H1 (cell line): ENCODE data around the gene FGF6. TPM values are rescaled to one million over a fixed set of nuclear protein-coding genes. Genes with fewer than 3 reads are reported as not detected.

Experiments used
- CTCF ChIA-PET: fragments of 300-600 bp; sonication (Branson Sonifier 250); formaldehyde crosslinking; loops from one replicate; lab custom pipeline; 2021; ENCODE audit not compliant: partially characterized antibody; lab: Charles Lee
- POLR2A ChIA-PET: fragments of 300-600 bp; sonication (Branson Sonifier 250); formaldehyde crosslinking; loops from one replicate; lab custom pipeline; 2021; ENCODE audit warnings: inconsistent platforms; ENCODE audit not compliant: partially characterized antibody; lab: Charles Lee
- DNase-seq, 2 experiments: peaks; one replicate each; pipeline versions ENCODE4 v3.0.0 to v3.0.0-alpha.2; 2010 to 2022; ENCODE audit warnings: low spot score in 2 of 2, low read depth in 1 of 2, mixed read lengths in 1 of 2
- FAIRE-seq: peaks from 2 replicates; lab custom pipeline; 2011; peaks lifted over from hg19 to GRCh38; lab: Jason Lieb, UNC
- H2AFZ ChIP-seq: 2 replicates; pipeline ENCODE4 v1.8.1; 2012; ENCODE audit warnings: low read length, inconsistent platforms
- H2AK5ac ChIP-seq: 2 replicates; pipeline ENCODE4 v1.6.1; 2013; ENCODE audit warnings: low read depth, low read length
- H2BK120ac ChIP-seq: replicated peaks from 2 replicates; pipeline ENCODE3; 2013; ENCODE audit warnings: low read depth, low read length, inconsistent platforms
- H2BK12ac ChIP-seq: 2 replicates; pipeline ENCODE4 v1.6.1; 2013; ENCODE audit warnings: low read depth, low read length
- H2BK15ac ChIP-seq: 2 replicates; pipeline ENCODE4 v1.6.1; 2013; ENCODE audit warnings: low read length
- H2BK20ac ChIP-seq: 2 replicates; pipeline ENCODE4 v1.6.1; 2013; ENCODE audit warnings: low read length
- H2BK5ac ChIP-seq: 2 replicates; pipeline ENCODE4 v1.6.1; 2013; ENCODE audit warnings: low read depth, low read length
- H3K14ac ChIP-seq: 2 replicates; pipeline ENCODE4 v1.6.1; 2013; ENCODE audit warnings: inconsistent platforms; ENCODE audit not compliant: insufficient read length
- H3K18ac ChIP-seq: 2 replicates; pipeline ENCODE4 v1.6.1; 2013; ENCODE audit warnings: low read length; ENCODE audit errors: extremely low read depth
- H3K23ac ChIP-seq: 2 replicates; pipeline ENCODE4 v1.6.1; 2013; ENCODE audit warnings: inconsistent platforms; ENCODE audit not compliant: insufficient read length
- H3K23me2 ChIP-seq: 2 replicates; pipeline ENCODE4 v1.6.1; 2013; ENCODE audit warnings: low read depth, low read length
- H3K27ac ChIP-seq: 2 replicates; pipeline ENCODE4 v1.6.1; 2011; ENCODE audit warnings: low read depth, low read length, inconsistent platforms
- H3K27me3 ChIP-seq, 4 experiments: replicated peaks in 1 of 4; 1 replicate in 1 of 4; 2 replicates in 3 of 4; pipeline versions ENCODE4 v1.6.1 to v1.8.1; 2011 to 2013; ENCODE audit warnings: low read length in 3 of 4, mild to moderate bottlenecking in 3 of 4, inconsistent platforms in 2 of 4, mixed read lengths in 2 of 4, moderate library complexity in 1 of 4; ENCODE audit not compliant: control insufficient read depth in 3 of 4, insufficient read depth in 3 of 4; ENCODE audit errors: extremely low read depth in 1 of 4
- H3K36me3 ChIP-seq, 4 experiments: 2 replicates each; pipeline versions ENCODE4 v1.6.1 to v1.8.1; 2011 to 2013; ENCODE audit warnings: mild to moderate bottlenecking in 4 of 4, low read length in 3 of 4, moderate library complexity in 2 of 4, control low read depth in 1 of 4, inconsistent platforms in 1 of 4; ENCODE audit not compliant: insufficient read depth in 4 of 4, control insufficient read depth in 2 of 4
- H3K4ac ChIP-seq: replicated peaks from 2 replicates; pipeline ENCODE3; 2013; ENCODE audit warnings: low read length, low read depth, mixed read lengths, inconsistent platforms; ENCODE audit not compliant: insufficient read length
- H3K4me1 ChIP-seq, 4 experiments: replicated peaks in 1 of 4; 1 replicate in 1 of 4; 2 replicates in 3 of 4; pipeline versions ENCODE4 v1.6.1 to v1.8.1; 2011 to 2013; ENCODE audit warnings: low read length in 3 of 4, inconsistent platforms in 2 of 4, mixed read lengths in 1 of 4; ENCODE audit not compliant: insufficient read depth in 4 of 4, control insufficient read depth in 3 of 4
- H3K4me2 ChIP-seq, 2 experiments: 2 replicates each; pipeline versions ENCODE4 v1.6.1 to v1.8.1; 2011 to 2013; ENCODE audit warnings: low read depth in 2 of 2, low read length in 2 of 2, control low read depth in 1 of 2, inconsistent platforms in 1 of 2, mild to moderate bottlenecking in 1 of 2; ENCODE audit not compliant: insufficient read depth in 1 of 2
- H3K4me3 ChIP-seq, 4 experiments: fragments of 200-600, 300-600 bp in 1 of 4; sonication (generic), shearing (Covaris generic), sonication (Bioruptor Twin) in 1 of 4; 2 replicates each; pipeline versions ENCODE4 v1.5.1 to v1.8.1; 2011 to 2016; ENCODE audit warnings: low read length in 4 of 4, low read depth in 3 of 4, control low read depth in 2 of 4, inconsistent platforms in 2 of 4, mild to moderate bottlenecking in 2 of 4, mixed read lengths in 1 of 4, moderate library complexity in 1 of 4; ENCODE audit not compliant: insufficient read depth in 2 of 4; ENCODE audit errors: extremely low read depth in 1 of 4
- H3K56ac ChIP-seq: replicated peaks from 2 replicates; pipeline ENCODE3; 2013; ENCODE audit warnings: low read depth, mild to moderate bottlenecking, mixed read lengths, low read length, inconsistent platforms; ENCODE audit not compliant: insufficient read length
- H3K79me1 ChIP-seq: 2 replicates; pipeline ENCODE4 v1.6.1; 2013; ENCODE audit warnings: low read depth, low read length, control low read depth
- H3K79me2 ChIP-seq, 2 experiments: 2 replicates each; pipeline versions ENCODE4 v1.6.1 to v1.8.1; 2012 to 2013; ENCODE audit warnings: low read length in 2 of 2, mild to moderate bottlenecking in 2 of 2, inconsistent platforms in 1 of 2; ENCODE audit not compliant: insufficient read depth in 2 of 2, control insufficient read depth in 1 of 2
- H3K9ac ChIP-seq, 4 experiments: replicated peaks in 1 of 4; 1 replicate in 1 of 4; 2 replicates in 3 of 4; pipeline versions ENCODE4 v1.6.1 to v1.8.1; 2011 to 2013; ENCODE audit warnings: low read depth in 3 of 4, low read length in 3 of 4, control low read depth in 2 of 4, mild to moderate bottlenecking in 2 of 4, moderate library complexity in 2 of 4, inconsistent platforms in 1 of 4; ENCODE audit errors: extremely low read depth in 1 of 4
- H3K9me3 ChIP-seq, 2 experiments: 2 replicates each; pipeline versions ENCODE4 v1.6.1 to v1.8.1; 2012 to 2013; ENCODE audit warnings: mild to moderate bottlenecking in 2 of 2, moderate library complexity in 2 of 2, control low read depth in 1 of 2, inconsistent platforms in 1 of 2, low read depth in 1 of 2, low read length in 1 of 2, mixed read lengths in 1 of 2; ENCODE audit not compliant: insufficient read depth in 2 of 2
- H4K20me1 ChIP-seq, 2 experiments: replicated peaks in 1 of 2; 2 replicates each; pipeline versions ENCODE3 to v1.8.1; 2011 to 2013; ENCODE audit warnings: inconsistent platforms in 2 of 2, low read length in 2 of 2, mild to moderate bottlenecking in 1 of 2; ENCODE audit not compliant: insufficient read depth in 2 of 2, control insufficient read depth in 1 of 2
- H4K5ac ChIP-seq: 2 replicates; pipeline ENCODE4 v1.6.1; 2013; ENCODE audit warnings: low read length, low read depth, mixed read lengths, inconsistent platforms; ENCODE audit not compliant: insufficient read length
- H4K8ac ChIP-seq: 2 replicates; pipeline ENCODE4 v1.8.0; 2013; ENCODE audit warnings: mild to moderate bottlenecking, moderate library complexity, low read length, inconsistent platforms; ENCODE audit not compliant: insufficient read depth; ENCODE audit errors: extremely low read depth
- H4K91ac ChIP-seq: replicated peaks from 2 replicates; pipeline ENCODE3; 2013; ENCODE audit warnings: low read length, mixed read lengths, inconsistent platforms; ENCODE audit not compliant: insufficient read length
- CBX5 ChIP-seq: fragments of 300-800, 300-1000 bp; sonication (generic); IDR thresholded peaks from 2 replicates; pipeline ENCODE4 v1.7.1; 2016; ENCODE audit warnings: antibody characterized with exemption, low read length, low read depth
- CHD2 ChIP-seq: IDR thresholded peaks from 2 replicates; pipeline ENCODE4 v1.6.1; 2012; ENCODE audit warnings: low read length, improper control_type of control experiment
- CREB1 ChIP-seq: IDR thresholded peaks from 2 replicates; pipeline ENCODE4 v1.6.1; 2012; ENCODE audit warnings: inconsistent platforms
- CTCF ChIP-seq, 3 experiments: IDR thresholded peaks; 1 replicate in 2 of 3; 2 replicates in 1 of 3; pipeline versions ENCODE4 v1.5.1 to v1.6.1; 2011; ENCODE audit warnings: low read length in 3 of 3, mild to moderate bottlenecking in 3 of 3, inconsistent platforms in 2 of 3, low read depth in 1 of 3, moderate library complexity in 1 of 3; ENCODE audit not compliant: insufficient read depth in 1 of 3; ENCODE audit errors: control extremely low read depth in 1 of 3
- EGR1 ChIP-seq: IDR thresholded peaks from 2 replicates; pipeline ENCODE4 v1.6.1; 2011; ENCODE audit warnings: low read depth, low read length, borderline replicate concordance
- HDAC6 ChIP-seq: IDR thresholded peaks from one replicate; pipeline ENCODE4 v1.7.1; 2012; ENCODE audit warnings: low read depth, mild to moderate bottlenecking, inconsistent platforms, low read length, moderate library complexity
- KDM1A ChIP-seq: fragments of 200-600, 300-600 bp; sonication (generic); IDR thresholded peaks from 2 replicates; pipeline ENCODE4 v1.7.1; 2016; ENCODE audit warnings: mild to moderate bottlenecking, low read length, borderline replicate concordance
- NANOG ChIP-seq: IDR thresholded peaks from 2 replicates; pipeline ENCODE4 v1.6.1; 2011; ENCODE audit warnings: low read length, low read depth, mild to moderate bottlenecking, inconsistent platforms; ENCODE audit not compliant: insufficient read depth, poor library complexity, severe bottlenecking
- POU5F1 ChIP-seq: IDR thresholded peaks from 2 replicates; pipeline ENCODE4 v1.6.1; 2011; ENCODE audit warnings: low read depth, mild to moderate bottlenecking, low read length, moderate library complexity
- RXRA ChIP-seq: IDR thresholded peaks from 2 replicates; pipeline ENCODE4 v1.6.1; 2011; ENCODE audit warnings: low read depth, mild to moderate bottlenecking, low read length, moderate library complexity; ENCODE audit not compliant: insufficient read depth
- SP4 ChIP-seq: IDR thresholded peaks from 2 replicates; pipeline ENCODE4 v1.6.1; 2012; ENCODE audit warnings: low read length, inconsistent platforms
- TBP ChIP-seq: IDR thresholded peaks from 2 replicates; pipeline ENCODE4 v1.6.1; 2011; ENCODE audit warnings: low read depth, low read length, improper control_type of control experiment
- YY1 ChIP-seq: IDR thresholded peaks from 2 replicates; pipeline ENCODE4 v1.6.1; 2011; ENCODE audit warnings: low read depth, mild to moderate bottlenecking, low read length
- WGBS, 2 experiments: shearing (Covaris generic) in 1 of 2; methylation state at CpG; one replicate each; pipeline versions ENCODE4 v1.1.6 to v1.1.7; 2013 to 2015; ENCODE audit warnings: low lambda C conversion rate in 2 of 2, mixed read lengths in 2 of 2, inconsistent platforms in 1 of 2, low coverage in 1 of 2, missing lambda C conversion rate in 1 of 2; ENCODE audit not compliant: insufficient replicate concordance in 2 of 2, insufficient coverage in 1 of 2, insufficient read length in 1 of 2; ENCODE audit errors: extremely low coverage in 1 of 2, missing lambda C conversion rate in 1 of 2; 5-methylcytosine and 5-hydroxymethylcytosine counted together
- polyA plus RNA-seq, 7 experiments: library from polyadenylated mRNA; depleted of rRNA in 3 of 7; stranded (reverse) in 5 of 7; unstranded in 2 of 7; fragments of >200 nt in 5 of 7; fragments of 200-250 nt in 2 of 7; gene quantifications; 1 replicate in 5 of 7; 2 replicates in 1 of 7; 4 replicates in 1 of 7; pipeline versions ENCODE4 v1.2.1 to v1.2.3, GENCODE V29; 2011 to 2013; ENCODE audit warnings: missing spikeins in 2 of 7, mixed read lengths in 2 of 7
- total RNA-seq: library from RNA; stranded (reverse); fragmentation: NEBNext Ultra II Directional; extraction: Animal tissue kit (Norgen Biotek cat#: 25700); gene quantifications from 2 replicates; pipeline ENCODE4 v1.2.1, GENCODE V29; 2021

Gene FGF6
- total and polyA plus RNA-seq, 2 of the 8 experiments (the other 6 are each of a cell fraction or from before 2014, with no cell fraction given) = not detected

GRCh38 chr12:4417936-4418335 lies 27.7 kb downstream of the FGF6 start:
- CTCF ChIA-PET = interaction anchor here (0.6 to 1.9 kb wide), 6 partner anchors 14 to 534 kb away, joined by 3 to 8 read pairs (median 4); a partner anchor contains a TSS
- WGBS, 2 experiments = 86 to 100% methylated on average over 1 to 5 of the region's 5 CpGs
- peaks cover 0 to 6% (median 2%) of the 10 kb centered on the region in 4 experiments; a peak in 3 of 7 replicates for H3K4me1 ChIP-seq
- TF ChIP-seq TBP = no peak
- TF ChIP-seq RXRA = no peak
- no peak for TF ChIP-seq CBX5
- TF ChIP-seq EGR1 = no peak
- no peak for TF ChIP-seq NANOG
- TF ChIP-seq CREB1 = no peak
- no peak for TF ChIP-seq HDAC6
- TF ChIP-seq SP4 = no peak
- TF ChIP-seq POU5F1 = no peak
- TF ChIP-seq CHD2 = no peak
- no peak for TF ChIP-seq YY1
- TF ChIP-seq KDM1A = no peak
- TF ChIP-seq CTCF (IDR thresholded peaks at IDR 0.05; ENCODE audit: control extremely low read depth in 1 of 3, insufficient read depth in 1 of 3, low read depth in 1 of 3, low read length in 3 of 3) = no peak

More at GRCh38 chr12:4417936-4418335, 27.7 kb downstream of the FGF6 start:
- H3K14ac ChIP-seq = no peak overlapping the region
- no peak overlapping the region for H2BK5ac ChIP-seq
- H2AK5ac ChIP-seq = no peak overlapping the region
- H2BK120ac ChIP-seq = no peak overlapping the region
- POLR2A ChIA-PET = interaction anchor here (0.6 to 1.5 kb wide), 2 partner anchors 13 to 39 kb away, joined by 3 read pairs; no protein-coding TSS in a partner anchor
- H3K27ac ChIP-seq = no peak overlapping the region
- FAIRE-seq = no peak
- no peak for DNase-seq
- no peak overlapping the region for H2BK12ac ChIP-seq
- no peak overlapping the region for H4K8ac ChIP-seq
- H3K23ac ChIP-seq = no peak overlapping the region
- H4K20me1 ChIP-seq = no peaks in the 10 kb centered on the region
- no peak overlapping the region for H2AFZ ChIP-seq
- H3K56ac ChIP-seq = no peak overlapping the region
- no peaks in the 10 kb centered on the region for H3K9me3 ChIP-seq
- H2BK15ac ChIP-seq = no peak overlapping the region
- H4K5ac ChIP-seq = no peak overlapping the region
- H3K79me1 ChIP-seq = no peaks in the 10 kb centered on the region
- H3K4me2 ChIP-seq = no peak overlapping the region
- H3K4ac ChIP-seq = no peak overlapping the region
- no peak overlapping the region for H3K4me3 ChIP-seq
- no peak overlapping the region for H2BK20ac ChIP-seq
- no peak overlapping the region for H3K18ac ChIP-seq
- H3K23me2 ChIP-seq = no peaks in the 10 kb centered on the region
- H3K27me3 ChIP-seq = no peaks in the 10 kb centered on the region
- no peak overlapping the region for H3K9ac ChIP-seq
- H3K36me3 ChIP-seq = no peaks in the 10 kb centered on the region
- no peaks in the 10 kb centered on the region for H3K79me2 ChIP-seq
- H4K91ac ChIP-seq = no peak overlapping the region
